GM21528 (cell line): Measurements from ENCODE around the gene USP1.

ENCODE experiments used
- ATAC-seq: cut with Tn5 transposase; IDR thresholded peaks from one replicate; pipeline ENCODE4 v1.9.1; 2021; ENCODE audit warnings: mild to moderate bottlenecking, moderate library complexity; ENCODE audit not compliant: unreplicated experiment, low FRiP score

Gene USP1, protein sequence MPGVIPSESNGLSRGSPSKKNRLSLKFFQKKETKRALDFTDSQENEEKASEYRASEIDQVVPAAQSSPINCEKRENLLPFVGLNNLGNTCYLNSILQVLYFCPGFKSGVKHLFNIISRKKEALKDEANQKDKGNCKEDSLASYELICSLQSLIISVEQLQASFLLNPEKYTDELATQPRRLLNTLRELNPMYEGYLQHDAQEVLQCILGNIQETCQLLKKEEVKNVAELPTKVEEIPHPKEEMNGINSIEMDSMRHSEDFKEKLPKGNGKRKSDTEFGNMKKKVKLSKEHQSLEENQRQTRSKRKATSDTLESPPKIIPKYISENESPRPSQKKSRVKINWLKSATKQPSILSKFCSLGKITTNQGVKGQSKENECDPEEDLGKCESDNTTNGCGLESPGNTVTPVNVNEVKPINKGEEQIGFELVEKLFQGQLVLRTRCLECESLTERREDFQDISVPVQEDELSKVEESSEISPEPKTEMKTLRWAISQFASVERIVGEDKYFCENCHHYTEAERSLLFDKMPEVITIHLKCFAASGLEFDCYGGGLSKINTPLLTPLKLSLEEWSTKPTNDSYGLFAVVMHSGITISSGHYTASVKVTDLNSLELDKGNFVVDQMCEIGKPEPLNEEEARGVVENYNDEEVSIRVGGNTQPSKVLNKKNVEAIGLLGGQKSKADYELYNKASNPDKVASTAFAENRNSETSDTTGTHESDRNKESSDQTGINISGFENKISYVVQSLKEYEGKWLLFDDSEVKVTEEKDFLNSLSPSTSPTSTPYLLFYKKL

DNA sequence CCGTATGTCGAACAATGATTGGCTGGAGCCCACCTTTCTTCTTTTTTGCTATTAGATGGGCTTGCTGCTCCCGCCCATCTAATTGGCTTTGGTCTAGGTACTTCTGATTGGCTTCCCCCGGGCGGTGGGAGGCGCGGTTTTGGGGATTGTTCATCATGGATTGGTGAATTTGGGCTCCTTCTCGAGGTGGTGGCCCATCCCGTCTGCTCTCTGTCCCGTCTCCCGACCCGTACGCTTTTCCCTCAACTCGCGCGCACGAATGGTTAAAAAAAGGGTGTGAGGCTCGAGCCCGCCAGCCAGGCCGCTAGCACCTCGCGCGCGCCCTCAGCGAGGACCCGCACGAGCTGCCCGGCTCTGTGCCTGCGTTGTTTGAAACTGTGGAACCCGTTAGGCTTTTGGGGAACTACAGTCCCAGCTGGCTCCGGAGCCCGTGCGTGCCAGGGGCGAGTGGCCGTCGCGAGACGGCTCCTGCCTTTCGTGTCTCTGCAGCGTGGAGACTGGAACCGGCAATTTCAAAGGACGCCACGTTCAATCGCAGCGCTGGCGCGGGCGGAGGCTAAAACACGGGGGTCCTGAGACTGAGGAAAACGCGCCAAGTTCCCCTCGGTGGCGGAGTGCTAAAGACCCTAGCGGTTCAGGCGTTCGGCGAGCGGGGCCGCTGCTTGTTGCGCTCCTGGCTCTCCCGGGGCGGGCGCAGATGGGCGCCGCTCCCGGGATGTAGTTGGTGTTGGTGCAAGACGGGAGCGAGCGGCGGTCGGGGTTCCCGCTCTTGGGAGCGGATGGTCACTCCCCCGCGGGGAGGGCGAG, at the start of gene USP1:
Gene USP1, plus strand, starts transcription at position 584 of the 807 bp plus-strand sequence. CDS start 2,819 bp downstream, outside the sequence.
- peak; percentile 84 for ATAC-seq

DNA sequence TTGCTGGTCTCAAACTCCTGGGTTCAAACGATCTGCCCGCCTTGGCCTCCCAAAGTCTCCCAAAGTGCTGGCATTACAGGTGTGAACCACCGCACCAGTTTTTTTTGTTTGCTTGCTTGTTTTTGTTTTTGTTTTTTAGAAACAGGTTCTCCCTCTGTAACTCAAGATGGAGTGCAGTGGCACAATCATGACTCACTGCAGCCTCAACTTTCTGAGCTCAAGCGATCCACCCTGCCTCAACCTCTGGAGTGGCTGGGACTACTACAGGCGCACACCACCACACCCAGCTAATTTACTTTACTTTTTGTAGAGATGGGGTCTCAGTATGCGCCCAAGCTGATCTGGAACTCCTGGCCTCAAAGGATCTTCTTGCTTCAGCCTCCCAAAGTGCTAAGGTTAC, 47.3 kb upstream of the USP1 start:
- no peak for ATAC-seq

DNA sequence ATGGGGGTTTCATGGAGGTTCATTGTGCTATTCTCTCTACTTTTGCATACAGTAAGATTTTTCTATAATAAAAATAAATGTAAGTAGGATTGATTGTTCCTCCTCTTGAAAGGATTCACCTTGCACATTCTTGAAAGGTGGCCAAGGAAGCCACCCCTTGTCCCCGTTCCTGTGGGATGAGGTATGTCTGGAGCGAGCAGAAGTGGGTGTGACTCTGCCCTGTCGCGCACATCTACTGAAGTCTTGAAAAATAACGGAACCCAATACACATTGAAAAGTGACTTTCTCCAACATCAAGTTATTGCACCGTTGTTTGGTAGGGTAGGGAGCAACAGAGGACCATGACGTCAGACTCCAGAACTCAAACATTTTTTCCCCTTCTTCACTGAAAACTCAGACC, 46.8 kb upstream of the USP1 start:
- no peak for ATAC-seq

DNA sequence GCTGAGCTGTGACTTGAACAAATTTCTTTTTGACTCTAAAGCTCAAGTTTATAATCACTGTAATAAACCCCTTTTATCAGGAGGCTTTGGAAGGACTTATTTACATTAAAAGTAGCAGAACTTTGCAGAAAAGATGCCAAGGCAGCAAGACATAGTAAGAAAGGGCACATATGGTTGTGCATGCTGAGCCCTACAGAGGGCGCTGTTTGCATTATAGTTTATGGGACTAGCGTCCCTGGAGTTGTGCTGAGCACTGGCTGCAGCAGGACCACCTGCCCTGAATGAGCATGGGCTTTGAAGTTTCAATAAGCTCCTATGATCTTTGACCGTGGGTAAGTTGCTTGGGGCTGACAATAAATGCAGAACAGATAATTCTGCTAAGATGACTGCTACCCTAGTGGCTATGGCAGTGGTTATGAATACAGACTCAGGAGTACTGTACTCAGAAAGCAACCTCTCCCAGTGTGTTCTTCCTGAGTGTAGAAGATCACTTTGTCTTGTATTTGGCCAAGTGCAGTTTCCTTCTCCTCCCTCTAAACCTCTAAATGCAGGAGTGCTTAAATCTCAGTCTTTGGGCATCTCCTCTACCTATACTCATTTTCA, 45.4 kb upstream of the USP1 start:
- ATAC-seq: no peak

DNA sequence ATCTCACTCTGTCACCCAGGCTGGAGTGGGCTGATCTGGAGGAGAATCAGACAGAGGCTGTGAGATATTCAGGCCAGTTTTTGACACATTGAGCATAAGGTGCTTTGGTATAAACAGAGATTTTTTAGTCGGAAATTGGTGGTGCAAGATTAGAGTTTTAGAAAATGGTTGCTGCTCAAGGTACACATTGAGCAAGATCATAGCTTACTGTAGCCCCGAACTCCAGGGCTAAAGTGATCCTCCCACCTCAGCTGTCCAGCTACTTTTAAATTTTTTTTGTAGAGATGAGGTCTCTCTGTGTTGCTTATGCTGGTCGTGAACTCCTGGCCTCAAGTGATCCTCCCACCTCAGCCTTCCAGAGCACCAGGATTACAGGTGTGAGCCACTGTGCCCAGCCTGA, 43.9 kb upstream of the USP1 start:
- no peak for ATAC-seq

DNA sequence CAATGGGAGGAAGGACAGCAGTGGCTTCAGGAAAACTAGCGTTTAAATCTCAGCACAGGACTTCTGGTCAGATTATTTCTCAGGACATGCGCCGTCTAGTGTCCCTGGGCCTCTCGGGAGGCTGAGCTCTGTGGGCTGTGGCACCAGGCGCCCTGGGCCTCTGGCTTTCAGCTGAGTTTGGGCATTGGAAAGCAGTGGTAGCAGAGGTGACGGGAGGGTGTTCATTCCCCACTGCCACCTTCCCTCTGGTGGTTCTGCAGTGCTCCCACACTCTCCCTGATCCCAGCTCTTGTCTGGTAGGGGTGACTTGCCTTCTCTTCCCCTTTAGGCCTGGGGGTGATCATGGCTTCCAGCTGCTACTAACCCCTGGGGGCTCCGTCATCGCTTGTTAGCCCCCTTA, 42.2 kb upstream of the USP1 start:
- ATAC-seq: no peak

DNA sequence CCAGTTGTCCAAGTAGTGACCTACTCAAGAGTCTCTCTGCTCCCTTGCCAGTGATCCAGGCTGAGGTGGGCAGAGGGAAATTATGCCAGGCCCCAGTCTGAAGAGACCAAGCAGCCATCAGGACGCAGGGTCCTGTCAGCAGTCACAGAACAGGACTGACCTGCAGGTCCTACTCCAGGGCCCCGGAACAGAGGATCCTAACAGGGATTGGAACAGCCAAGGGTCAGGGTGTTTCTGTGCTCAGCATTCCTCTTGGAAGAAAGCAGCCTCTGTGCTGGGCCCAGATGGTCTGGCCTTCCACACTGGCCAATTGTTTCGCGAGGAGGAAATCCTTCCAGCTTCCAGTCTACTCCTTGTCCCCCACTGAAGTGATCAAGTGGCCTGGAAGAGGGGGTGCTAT, 41.6 kb upstream of the USP1 start:
- ATAC-seq: no peak

DNA sequence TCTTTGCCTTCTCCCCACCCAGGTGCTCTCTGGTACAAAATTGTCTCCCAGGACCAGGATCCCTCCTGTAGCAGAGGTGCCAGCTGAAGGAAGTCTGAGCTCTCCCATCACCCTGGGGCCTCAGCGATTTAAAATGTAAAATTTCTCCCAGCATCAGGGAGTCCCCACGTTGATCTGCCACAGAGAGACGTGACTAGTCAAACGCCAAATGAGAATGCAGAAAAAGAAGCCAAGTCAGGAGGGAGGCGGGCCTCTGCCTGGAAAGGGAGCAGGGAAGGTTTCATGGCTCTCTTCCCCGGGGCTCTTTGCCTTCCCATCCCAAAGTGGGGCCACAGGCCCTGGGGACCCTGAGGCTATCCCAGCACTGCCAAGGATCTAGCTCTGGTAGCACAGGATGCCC, 40.0 kb upstream of the USP1 start:
- ATAC-seq: no peak

DNA sequence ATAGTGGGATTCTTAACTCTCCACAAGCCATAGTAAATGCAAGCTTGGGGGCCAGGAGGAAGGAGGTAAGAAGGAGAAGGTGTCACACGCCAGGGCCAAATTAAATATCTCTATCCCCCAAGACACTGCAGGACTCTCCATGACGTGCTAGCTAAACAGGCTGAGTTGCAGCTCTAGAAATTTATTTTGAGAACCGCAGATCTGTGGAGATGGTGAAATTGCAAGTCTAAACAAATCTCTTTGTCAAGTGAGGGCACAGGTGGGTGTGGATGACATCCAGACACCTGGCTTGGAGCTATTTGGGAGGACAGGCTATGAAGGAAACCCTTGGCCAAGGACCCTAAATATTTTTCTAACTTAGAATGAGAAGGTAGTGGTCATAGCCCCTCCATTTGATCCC, 39.5 kb upstream of the USP1 start:
- no peak for ATAC-seq

DNA sequence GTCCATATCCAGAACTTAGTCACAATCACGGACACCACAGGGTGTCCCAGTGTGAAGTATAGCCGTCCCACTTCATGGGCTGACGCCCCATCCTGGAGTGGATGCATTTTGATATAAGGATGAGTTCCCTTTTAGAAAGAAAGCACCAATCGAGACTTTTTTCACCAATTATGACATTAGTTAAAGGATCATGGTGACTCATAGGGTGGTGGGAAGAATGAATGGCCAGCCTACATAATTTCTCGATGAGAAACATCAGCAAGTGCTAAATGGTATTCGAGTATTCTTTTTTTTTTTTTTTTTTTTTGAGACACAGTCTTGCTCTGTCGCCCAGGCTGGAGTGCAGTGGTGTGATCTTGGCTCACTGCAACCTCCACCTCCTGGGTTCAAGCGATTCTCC, 38.5 kb upstream of the USP1 start:
- no peak for ATAC-seq

DNA sequence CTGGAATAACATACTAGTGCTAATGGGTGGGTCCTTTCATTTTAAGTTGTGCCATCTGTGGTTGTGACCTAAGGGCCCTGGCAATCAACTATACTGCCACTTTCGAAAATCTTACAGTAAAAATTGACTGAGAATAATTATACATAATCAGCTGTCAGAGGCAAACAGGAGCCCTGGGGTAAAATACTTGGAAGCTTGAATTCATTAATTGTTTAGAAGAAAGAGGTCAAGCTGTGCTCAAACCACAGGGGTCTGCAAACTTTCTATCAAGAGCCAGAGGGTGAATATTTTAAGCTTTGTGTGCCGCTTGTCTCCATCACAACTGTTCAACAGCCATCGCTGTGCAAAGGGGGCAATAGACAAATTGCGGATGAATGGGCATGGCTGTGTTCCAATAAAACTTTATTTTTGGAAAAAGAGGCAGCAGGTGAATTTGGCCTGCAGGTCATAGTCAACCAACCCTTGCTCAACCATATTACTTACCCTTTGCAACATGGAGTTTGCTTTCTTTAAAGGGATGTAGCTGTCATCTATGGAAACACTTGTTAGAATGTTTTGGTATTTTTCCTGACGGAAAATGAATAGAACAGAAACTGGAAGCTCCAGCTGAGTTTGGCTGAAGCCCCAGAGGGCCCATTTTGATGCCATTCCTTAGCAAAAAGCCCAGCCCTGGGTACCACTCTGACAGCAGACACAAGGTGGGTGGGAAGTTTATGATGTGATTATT, 35.7 kb upstream of the USP1 start:
- no peak for ATAC-seq

DNA sequence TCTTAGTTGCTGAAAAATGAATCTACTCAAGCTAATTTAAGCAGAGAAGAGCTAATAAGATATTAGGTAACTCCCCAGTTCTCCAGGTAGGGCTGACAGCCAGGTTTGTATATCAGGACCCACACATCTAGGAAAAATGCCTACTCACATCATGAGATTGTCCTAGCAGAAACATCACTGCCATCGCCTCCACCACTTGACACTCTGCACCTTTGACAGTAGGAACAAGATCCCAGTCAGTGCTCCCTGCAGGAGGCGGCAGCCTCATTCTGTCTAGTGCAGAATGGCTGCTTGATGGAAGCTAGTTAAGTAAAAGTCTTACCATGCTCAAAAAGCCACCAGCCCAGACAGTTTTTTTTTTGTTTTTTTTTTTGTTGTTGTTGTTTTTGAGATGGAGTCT, 31.6 kb upstream of the USP1 start:
- ATAC-seq: no peak

DNA sequence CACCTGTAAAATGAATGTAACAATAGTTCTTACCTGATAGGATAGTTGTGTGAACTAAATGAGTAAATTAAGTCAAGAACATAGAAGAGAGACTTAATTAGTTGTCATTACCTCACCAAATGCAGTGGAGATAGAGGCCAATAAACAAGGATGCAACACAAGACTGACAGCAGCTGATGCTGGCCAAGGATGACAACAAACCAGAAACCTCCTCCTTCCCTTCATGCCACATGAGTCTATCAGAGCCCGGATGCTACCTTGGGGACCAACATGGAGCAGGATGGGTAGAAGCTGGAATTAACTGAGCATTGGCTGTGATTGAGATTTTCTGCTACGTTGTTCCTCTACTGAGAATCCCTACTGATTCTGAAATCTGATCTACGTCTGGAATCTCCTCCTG, 30.3 kb upstream of the USP1 start:
- no peak for ATAC-seq

DNA sequence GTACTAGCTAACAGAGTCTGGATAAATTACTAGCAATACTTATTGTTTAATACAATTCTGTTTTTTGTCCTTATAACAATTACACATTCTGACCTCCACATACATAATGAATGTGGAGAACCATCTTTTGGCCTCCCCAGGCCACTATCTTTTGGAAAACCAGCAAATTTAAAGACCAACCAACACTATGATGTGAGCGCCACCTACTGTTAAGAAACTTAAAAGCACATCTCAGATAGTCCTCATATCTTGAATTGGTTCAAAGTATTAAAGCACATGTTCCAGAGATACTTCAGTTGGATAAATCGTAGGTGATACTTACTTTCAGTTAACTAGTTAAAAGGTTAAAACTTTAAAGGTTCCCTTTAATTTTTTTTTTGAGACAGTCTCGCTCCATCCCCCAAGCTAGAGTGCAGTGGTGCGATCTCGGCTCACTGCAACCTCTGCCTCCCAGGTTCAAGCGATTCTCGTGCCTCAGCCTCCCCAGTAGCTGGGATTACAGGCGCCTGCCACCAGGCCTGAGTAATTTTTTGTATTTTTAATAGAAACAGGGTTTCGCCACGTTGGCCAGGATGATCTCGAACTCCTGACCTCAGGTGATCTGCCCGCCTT, 29.3 kb upstream of the USP1 start:
- ATAC-seq: no peak

DNA sequence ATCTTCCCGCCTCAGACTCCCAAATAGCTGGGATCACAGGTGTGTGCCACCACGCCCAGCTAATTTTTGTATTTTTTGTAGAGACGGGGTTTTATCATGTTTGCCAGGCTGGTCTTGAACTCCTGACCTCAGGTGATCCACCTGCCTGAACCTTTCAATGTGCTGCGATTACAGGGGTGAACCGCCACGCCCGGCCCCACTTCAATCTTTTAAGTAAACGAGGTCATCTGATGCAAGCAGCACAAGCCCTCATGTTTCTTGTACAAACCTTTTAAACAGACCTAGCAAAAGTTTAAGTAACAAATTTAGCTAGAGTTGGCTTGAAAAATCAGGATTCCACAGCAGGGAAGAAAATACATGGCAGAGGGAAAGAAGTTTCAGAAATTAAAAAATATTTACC, 21.2 kb upstream of the USP1 start:
- no peak for ATAC-seq

DNA sequence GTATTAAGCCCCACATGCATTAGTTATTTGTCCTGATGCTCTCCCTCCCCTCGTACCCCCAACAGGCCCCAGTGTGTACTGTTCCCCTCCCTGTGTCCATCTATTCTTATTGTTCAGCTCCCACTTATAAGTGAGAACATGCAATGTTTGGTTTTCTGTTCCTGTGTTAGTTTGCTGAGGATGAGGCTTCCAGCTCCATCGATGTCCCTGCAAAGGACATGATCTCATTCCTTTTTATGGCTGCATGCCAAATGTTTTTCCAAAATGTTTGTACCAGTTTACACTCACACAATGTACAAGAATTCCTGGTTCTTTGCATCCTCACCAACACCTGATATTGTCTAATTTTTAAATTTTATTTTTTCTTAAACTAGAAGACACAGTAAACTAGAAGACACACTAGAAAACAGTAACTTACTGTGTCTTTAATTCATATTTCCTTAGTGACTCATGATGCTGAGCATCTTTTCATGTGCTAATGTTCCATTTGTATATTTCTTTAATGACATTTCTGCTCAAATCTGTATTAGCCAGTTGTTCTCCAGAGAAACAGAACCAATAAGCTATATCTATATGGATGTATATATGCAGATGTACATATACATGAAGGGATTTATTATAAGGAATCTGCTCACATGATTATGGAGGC, 19.4 kb upstream of the USP1 start:
- ATAC-seq: no peak

DNA sequence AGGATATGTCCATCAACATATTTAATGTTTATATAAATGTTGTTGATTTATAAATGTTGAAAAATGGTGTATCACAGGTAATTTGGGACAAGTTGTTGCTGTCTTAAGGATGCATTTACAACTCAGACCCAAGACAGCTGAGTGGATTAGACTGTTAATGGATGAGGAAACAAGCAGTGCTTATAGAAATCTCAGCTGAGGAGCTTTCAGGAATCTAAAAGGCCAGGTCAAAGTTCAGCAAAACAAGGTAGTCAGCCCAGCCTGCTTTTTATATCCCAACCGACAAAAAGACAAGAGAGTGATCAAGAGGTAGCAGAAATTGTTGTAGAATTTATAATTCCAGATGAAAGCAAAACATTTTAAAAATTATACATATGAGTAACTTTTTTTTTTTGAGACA, 16.6 kb upstream of the USP1 start:
- ATAC-seq: no peak

DNA sequence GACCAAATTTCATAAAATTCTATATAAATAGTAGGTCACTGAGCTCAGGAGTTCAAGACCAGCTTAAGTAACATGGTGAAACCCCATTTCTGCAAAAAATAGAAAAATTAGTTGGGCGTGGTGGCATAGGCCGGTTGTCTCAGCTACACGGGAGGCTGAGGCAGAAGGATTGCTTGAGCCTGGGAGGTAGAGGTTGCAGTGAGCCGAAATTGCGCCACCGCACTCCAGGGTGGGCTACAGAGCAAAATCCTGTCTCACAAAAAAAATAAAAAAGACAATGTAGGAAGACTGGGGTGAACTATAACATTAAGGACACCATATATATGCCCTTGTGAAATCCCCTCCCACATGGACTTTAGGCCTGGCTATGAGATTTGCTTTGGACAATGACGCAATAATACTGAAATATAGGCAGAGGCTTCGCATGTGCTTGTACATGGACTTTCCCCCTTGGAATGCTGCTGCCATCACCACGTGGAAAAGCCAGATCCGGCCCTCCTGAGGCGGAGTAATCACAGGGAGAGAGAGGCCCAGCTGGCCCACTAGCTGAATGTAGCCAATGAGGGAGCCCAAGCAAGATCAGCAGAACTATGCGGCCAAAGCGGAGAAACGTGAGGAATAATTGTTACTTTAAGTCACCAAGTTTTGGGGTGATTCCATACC, 13.1 kb upstream of the USP1 start:
- no peak for ATAC-seq

DNA sequence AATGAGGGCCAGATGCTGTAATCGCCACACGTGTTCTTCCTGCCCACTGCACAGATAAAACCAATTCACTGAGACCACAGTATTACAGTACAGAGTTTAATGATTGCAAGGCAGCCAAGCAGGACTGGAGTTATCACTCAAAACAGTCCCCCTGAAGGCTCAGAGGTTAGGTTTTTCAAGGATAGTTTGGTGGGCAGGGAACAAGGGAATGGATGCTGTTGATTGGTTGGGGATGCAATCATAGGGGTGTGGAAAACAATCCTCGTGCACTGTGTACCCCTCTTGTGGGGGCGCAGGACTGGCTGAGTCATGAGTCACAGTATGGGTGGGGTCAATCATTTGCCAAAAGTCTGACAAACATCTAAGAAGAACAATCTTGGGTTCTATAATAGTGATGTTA, 12.4 kb upstream of the USP1 start:
- no peak for ATAC-seq
